ENCODE results near the gene BCDIN3D.
"Not testable (repeated sequence)": the region's sequence is repeated elsewhere in the genome, so short reads cannot be mapped to it uniquely, and the experiment has no call there.

The BCDIN3D gene

DNA sequence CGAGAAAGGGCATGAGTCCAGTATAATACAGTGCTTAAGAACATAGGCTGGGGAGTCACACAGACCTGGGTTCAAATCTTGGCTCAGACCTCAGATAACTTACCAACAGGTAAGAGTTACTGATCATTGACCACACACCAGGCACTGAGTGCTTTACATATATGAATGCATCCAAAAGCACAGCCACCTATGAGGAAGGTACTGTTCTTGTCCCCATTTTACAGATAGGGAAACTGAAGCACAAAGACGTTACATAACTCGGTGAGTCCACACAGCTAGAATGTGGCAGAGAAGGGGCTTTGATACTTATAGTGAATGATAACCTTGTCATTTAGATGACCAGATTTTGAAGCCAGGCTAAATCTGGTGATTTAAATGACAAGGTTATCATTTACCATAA lies 33.2 kb upstream of the BCDIN3D start:
- no peak overlapping the region for H3K9ac ChIP-seq (ENCODE audit: low read depth in 1 of 2, low read length in 2 of 2)
- H3K27ac ChIP-seq (ENCODE audit: low read depth in 2 of 2, low read length in 2 of 2), result no peak overlapping the region
- peaks cover 0 to 5% of the 10 kb centered on the region in 2 donors for H3K9me3 ChIP-seq (ENCODE audit: control insufficient read depth in 2 of 2, low read length in 2 of 2)
- H3K27me3 ChIP-seq (ENCODE audit: control insufficient read depth in 2 of 2, insufficient read depth in 2 of 2, low read length in 2 of 2), result no peaks in the 10 kb centered on the region
- no peaks in the 10 kb centered on the region for H3K4me1 ChIP-seq (ENCODE audit: control insufficient read depth in 2 of 2, insufficient read depth in 2 of 2, low read length in 2 of 2)
- H3K36me3 ChIP-seq (ENCODE audit: control insufficient read depth in 2 of 2, insufficient read depth in 2 of 2, low read length in 2 of 2), result peaks cover 0 to 3% of the 10 kb centered on the region in 2 donors
- H3K4me3 ChIP-seq (ENCODE audit: low read length in 2 of 2), result no peak overlapping the region

DNA sequence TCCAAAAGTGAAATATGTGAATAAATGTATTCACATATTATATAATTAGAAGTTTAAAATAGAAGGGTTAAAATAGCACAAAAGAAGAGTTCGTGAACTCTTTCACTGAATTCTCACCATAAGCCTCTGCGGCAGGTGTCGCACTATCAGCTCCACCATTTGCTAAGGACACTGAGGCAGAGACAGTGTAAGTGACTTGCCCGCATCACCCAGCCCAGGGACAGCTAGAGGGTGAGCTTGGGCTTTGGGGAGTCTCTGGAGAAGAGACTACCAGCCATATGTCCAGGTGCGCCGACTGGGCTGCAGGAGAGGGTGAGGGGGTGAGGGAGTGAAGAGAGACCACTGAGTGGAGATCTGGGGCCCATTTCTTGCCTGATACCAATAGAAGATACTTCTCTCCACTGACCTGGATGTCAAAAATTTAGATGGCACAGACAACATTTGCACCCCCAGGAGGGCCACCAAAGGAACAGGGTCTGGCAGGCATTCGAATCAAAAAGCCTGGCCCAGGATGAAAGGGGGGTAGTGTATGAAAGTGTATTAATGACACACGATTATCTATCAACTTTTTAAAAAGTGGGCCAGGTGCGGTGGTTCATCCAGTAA lies 32.3 kb upstream of the BCDIN3D start:
- H3K9me3 ChIP-seq (ENCODE audit: control insufficient read depth in 2 of 2, low read length in 2 of 2), result peaks cover 0 to 4% of the 10 kb centered on the region in 2 donors
- H3K4me3 ChIP-seq (ENCODE audit: low read length in 2 of 2), result no peak overlapping the region
- H3K36me3 ChIP-seq (ENCODE audit: control insufficient read depth in 2 of 2, insufficient read depth in 2 of 2, low read length in 2 of 2), result peaks cover 0 to 3% of the 10 kb centered on the region in 2 donors
- no peaks in the 10 kb centered on the region for H3K4me1 ChIP-seq (ENCODE audit: control insufficient read depth in 2 of 2, insufficient read depth in 2 of 2, low read length in 2 of 2)
- no peaks in the 10 kb centered on the region for H3K27me3 ChIP-seq (ENCODE audit: control insufficient read depth in 2 of 2, insufficient read depth in 2 of 2, low read length in 2 of 2)
- no peak overlapping the region for H3K27ac ChIP-seq (ENCODE audit: low read depth in 2 of 2, low read length in 2 of 2)
- H3K9ac ChIP-seq (ENCODE audit: low read depth in 1 of 2, low read length in 2 of 2), result no peak overlapping the region

DNA sequence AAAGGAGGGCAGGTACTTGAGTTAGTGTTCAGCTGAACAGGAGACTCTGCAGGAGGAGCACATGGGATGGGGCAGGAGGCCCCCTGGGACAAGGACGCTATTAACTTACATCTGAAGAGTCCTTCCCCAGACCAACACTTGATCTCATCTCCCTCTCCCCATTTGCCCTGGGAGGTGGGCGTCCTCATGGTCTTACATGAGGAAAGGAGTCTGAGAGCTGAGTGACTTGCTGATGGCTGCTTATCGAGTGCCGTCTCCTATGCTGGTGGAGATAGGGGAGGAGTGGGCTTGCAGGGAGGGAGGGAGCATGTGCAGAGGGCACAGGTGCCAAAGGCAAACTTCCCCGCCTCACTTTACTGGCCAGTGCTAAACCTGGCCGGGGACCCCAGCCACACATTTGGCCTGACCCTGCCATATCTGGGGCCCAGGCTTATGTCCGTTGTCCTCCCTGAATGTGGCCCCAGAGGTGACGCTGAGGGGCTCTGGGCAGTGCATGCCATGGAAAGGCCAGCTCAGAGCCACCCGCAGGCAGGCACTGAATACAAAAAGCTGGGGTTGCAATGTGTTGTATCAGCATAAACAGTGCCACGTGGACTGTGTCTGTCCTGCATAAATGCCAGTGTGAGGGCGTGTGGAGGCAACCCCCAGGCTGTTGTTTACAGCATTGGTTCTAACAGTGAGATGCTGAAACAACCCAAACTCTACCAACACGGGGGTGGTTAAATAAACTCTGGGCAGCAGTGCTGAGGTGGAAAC lies 31.4 kb upstream of the BCDIN3D start:
- Histone ChIP-seq H3K4me1 (ENCODE audit: control insufficient read depth in 2 of 2, insufficient read depth in 2 of 2, low read length in 2 of 2) (no peaks in the 10 kb centered on the region), H3K27me3 (ENCODE audit: control insufficient read depth in 2 of 2, insufficient read depth in 2 of 2, low read length in 2 of 2) (no peaks in the 10 kb centered on the region), H3K36me3 (ENCODE audit: control insufficient read depth in 2 of 2, insufficient read depth in 2 of 2, low read length in 2 of 2) (peaks cover 0 to 3% of the 10 kb centered on the region in 2 donors), H3K9me3 (ENCODE audit: control insufficient read depth in 2 of 2, low read length in 2 of 2) (no peaks in the 10 kb centered on the region), H3K9ac (ENCODE audit: low read depth in 1 of 2, low read length in 2 of 2) (no peak overlapping the region), H3K4me3 (ENCODE audit: low read length in 2 of 2) (no peak overlapping the region), H3K27ac (ENCODE audit: low read depth in 2 of 2, low read length in 2 of 2) (no peak overlapping the region)

DNA sequence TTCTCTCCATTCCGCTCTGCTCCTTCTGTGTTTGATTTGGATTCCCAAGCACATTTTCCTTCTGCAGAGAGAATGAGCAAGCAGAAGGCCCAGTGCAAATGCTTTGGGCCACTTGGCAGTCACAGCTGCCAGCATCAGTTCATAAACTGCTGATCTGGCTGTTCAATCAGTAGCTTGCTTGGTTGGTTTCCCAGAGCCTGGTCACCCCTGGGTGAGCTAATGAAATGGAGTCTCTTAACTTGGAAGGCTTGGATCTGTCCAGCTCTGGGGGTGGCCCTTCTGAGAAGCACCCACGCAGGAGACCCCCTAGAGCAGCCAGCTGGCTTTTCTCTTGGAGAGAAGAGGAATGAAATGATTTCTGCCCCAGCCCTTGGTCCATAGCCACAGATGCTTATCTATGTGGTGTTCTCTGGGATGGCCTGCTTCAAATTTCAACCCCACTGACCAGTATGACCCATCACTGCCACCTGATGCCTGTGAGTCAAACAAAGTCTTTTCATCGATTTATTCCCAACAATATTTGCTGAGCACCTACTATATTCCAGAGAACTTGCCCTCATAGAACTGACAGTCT lies 30.5 kb upstream of the BCDIN3D start:
- H3K27me3 ChIP-seq (ENCODE audit: control insufficient read depth in 2 of 2, insufficient read depth in 2 of 2, low read length in 2 of 2), result no peaks in the 10 kb centered on the region
- H3K36me3 ChIP-seq (ENCODE audit: control insufficient read depth in 2 of 2, insufficient read depth in 2 of 2, low read length in 2 of 2), result peaks cover 0 to under 1% of the 10 kb centered on the region in 2 donors
- peaks cover 0 to 4% of the 10 kb centered on the region in 2 donors for H3K4me1 ChIP-seq (ENCODE audit: control insufficient read depth in 2 of 2, insufficient read depth in 2 of 2, low read length in 2 of 2)
- no peak overlapping the region for H3K9ac ChIP-seq (ENCODE audit: low read depth in 1 of 2, low read length in 2 of 2)
- no peak overlapping the region for H3K27ac ChIP-seq (ENCODE audit: low read depth in 2 of 2, low read length in 2 of 2)
- no peak overlapping the region for H3K4me3 ChIP-seq (ENCODE audit: low read length in 2 of 2)
- H3K9me3 ChIP-seq (ENCODE audit: control insufficient read depth in 2 of 2, low read length in 2 of 2), result no peaks in the 10 kb centered on the region

DNA sequence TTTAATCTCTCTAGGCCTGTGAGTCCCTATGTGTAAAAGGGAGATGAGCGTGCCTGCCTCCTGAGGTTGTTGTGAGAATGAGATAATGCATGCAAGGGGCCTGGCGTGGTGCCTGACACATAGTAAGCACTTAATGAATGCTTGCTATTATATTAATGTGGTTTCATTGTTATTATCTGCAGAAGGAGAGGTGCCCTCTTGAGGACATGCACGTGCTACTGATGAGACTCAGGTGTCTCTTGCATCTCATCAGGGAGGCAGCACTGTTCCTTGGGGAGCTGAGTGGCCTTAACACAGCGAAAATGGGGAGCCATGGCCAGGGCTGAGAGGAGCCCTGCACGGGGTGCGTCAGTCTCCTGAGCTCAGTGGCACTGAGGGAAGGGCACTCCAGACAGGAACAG lies 29.9 kb upstream of the BCDIN3D start:
- no peaks in the 10 kb centered on the region for H3K36me3 ChIP-seq (ENCODE audit: control insufficient read depth in 2 of 2, insufficient read depth in 2 of 2, low read length in 2 of 2)
- H3K9ac ChIP-seq (ENCODE audit: low read depth in 1 of 2, low read length in 2 of 2), result no peak overlapping the region
- no peak overlapping the region for H3K4me3 ChIP-seq (ENCODE audit: low read length in 2 of 2)
- H3K27me3 ChIP-seq (ENCODE audit: control insufficient read depth in 2 of 2, insufficient read depth in 2 of 2, low read length in 2 of 2), result no peaks in the 10 kb centered on the region
- peaks cover 3 to 5% of the 10 kb centered on the region in 2 donors for H3K4me1 ChIP-seq (ENCODE audit: control insufficient read depth in 2 of 2, insufficient read depth in 2 of 2, low read length in 2 of 2)
- H3K27ac ChIP-seq (ENCODE audit: low read depth in 2 of 2, low read length in 2 of 2), result no peak overlapping the region
- H3K9me3 ChIP-seq (ENCODE audit: control insufficient read depth in 2 of 2, low read length in 2 of 2), result no peaks in the 10 kb centered on the region

DNA sequence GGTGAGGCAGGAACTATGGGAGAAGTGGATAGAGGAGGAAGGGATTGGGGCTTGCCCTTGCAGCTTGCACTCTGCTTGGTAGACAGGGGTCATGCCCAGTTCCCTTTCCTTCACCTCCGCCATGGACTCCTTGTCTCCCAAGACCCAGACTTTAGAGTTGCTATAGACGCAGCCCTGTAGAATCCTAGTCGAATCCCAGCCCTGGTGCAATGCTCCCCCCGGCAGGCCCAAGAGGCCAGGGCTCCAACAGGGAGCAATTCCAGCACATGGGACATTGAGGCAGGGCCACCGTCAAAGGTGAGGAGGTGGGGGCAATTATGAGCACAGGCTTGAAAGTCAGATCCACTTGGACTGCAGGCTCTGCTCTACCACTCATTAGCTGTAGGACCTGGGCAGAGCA lies 29.5 kb upstream of the BCDIN3D start:
- Histone ChIP-seq H3K9ac (ENCODE audit: low read depth in 1 of 2, low read length in 2 of 2) (no peak overlapping the region), H3K36me3 (ENCODE audit: control insufficient read depth in 2 of 2, insufficient read depth in 2 of 2, low read length in 2 of 2) (no peaks in the 10 kb centered on the region)

DNA sequence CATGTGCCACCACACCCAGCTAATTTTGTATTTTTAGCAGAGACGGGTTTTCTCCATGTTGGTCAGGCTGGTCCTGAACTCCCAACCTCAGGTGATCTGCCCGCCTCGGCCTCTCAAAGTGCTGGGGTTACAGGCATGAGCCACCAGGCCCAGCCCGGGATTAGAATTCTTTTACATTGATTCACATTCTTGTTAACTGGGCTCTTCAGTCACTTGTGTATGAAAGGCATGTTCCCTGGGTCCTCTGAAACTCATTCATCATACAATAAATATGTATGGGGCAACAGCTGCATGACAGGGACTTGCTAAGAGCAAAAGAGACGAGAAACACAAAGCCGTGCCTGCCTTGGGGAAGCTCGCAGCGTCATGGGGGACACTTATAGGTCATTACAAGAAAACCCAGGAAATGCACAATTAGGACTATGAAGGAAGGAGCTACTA lies 28.9 kb upstream of the BCDIN3D start:
- peaks cover 6 to 12% of the 10 kb centered on the region in 2 donors for H3K4me1 ChIP-seq (ENCODE audit: control insufficient read depth in 2 of 2, insufficient read depth in 2 of 2, low read length in 2 of 2)
- H3K9me3 ChIP-seq (ENCODE audit: control insufficient read depth in 2 of 2, low read length in 2 of 2); H3K27me3 ChIP-seq (ENCODE audit: control insufficient read depth in 2 of 2, insufficient read depth in 2 of 2, low read length in 2 of 2); H3K9ac ChIP-seq (ENCODE audit: low read depth in 1 of 2, low read length in 2 of 2); H3K27ac ChIP-seq (ENCODE audit: low read depth in 2 of 2, low read length in 2 of 2); H3K36me3 ChIP-seq (ENCODE audit: control insufficient read depth in 2 of 2, insufficient read depth in 2 of 2, low read length in 2 of 2); H3K4me3 ChIP-seq (ENCODE audit: low read length in 2 of 2): not testable (repeated sequence)

More for the DNA sequence above, 29.5 kb upstream of the BCDIN3D start:
- no peak overlapping the region for H3K4me3 ChIP-seq (ENCODE audit: low read length in 2 of 2)
- no peaks in the 10 kb centered on the region for H3K27me3 ChIP-seq (ENCODE audit: control insufficient read depth in 2 of 2, insufficient read depth in 2 of 2, low read length in 2 of 2)
- H3K27ac ChIP-seq (ENCODE audit: low read depth in 2 of 2, low read length in 2 of 2), result no peak overlapping the region
- H3K9me3 ChIP-seq (ENCODE audit: control insufficient read depth in 2 of 2, low read length in 2 of 2), result no peaks in the 10 kb centered on the region
- peaks cover 6 to 9% of the 10 kb centered on the region in 2 donors for H3K4me1 ChIP-seq (ENCODE audit: control insufficient read depth in 2 of 2, insufficient read depth in 2 of 2, low read length in 2 of 2)

DNA sequence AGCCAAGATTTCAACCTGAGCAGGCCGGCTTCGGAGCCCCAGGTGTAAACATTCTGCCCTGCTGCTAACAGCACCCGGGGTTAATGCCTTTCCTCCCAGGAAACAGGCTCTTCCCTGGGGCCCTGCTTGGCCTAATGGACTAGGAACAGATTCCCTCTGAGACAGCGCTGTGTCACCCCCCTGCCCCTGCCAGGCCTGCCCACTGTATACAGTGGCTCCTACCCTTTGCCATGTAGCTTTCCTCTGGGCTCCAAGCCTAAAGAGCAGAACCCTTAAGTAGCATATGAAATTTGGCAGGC lies 28.3 kb upstream of the BCDIN3D start:
- no peak overlapping the region for H3K9ac ChIP-seq (ENCODE audit: low read depth in 1 of 2, low read length in 2 of 2)
- no peak overlapping the region for H3K27ac ChIP-seq (ENCODE audit: low read depth in 2 of 2, low read length in 2 of 2)
- H3K4me3 ChIP-seq (ENCODE audit: low read length in 2 of 2), result no peak overlapping the region
- H3K36me3 ChIP-seq (ENCODE audit: control insufficient read depth in 2 of 2, insufficient read depth in 2 of 2, low read length in 2 of 2), result no peaks in the 10 kb centered on the region
- H3K27me3 ChIP-seq (ENCODE audit: control insufficient read depth in 2 of 2, insufficient read depth in 2 of 2, low read length in 2 of 2), result no peaks in the 10 kb centered on the region
- no peaks in the 10 kb centered on the region for H3K9me3 ChIP-seq (ENCODE audit: control insufficient read depth in 2 of 2, low read length in 2 of 2)
- peaks cover 6 to 12% of the 10 kb centered on the region in 2 donors for H3K4me1 ChIP-seq (ENCODE audit: control insufficient read depth in 2 of 2, insufficient read depth in 2 of 2, low read length in 2 of 2)

DNA sequence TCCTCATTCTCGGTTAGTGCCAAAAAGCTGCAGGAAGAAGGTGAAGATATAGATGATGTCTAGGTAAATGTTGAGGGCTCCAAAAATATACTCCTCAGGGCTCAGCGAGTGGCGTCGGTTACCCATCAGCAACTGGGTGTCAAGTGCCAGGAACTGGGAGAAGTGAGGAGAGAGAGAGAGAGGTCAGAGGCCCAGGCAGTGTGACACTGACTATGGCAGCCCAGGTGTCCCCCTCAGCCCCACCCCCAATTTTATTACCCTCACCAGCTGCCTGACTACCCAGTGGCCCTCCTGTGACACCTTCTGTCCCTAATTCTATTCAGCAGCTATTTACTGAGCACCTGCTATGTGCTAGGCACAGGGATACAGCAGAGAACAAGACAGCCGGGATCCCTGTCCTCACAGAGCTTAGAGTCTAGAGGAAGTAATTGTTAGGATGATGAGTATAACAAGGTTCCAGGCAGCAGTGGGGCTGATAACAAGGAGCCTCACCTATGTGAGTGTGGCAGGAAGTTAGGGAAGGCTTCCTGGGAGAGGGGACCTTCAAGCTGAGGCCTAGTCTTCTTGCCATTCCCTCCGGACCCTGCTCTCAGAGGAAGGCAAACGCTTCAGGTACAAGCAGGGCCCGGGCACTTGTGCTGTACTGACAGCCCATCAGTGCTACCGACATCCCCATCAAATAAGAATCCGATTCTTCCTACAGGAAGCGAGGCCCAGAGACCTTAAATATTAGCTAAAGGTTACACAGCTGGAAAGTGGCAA lies 27.8 kb upstream of the BCDIN3D start:
- Histone ChIP-seq H3K4me3 (ENCODE audit: low read length in 2 of 2) (no peak overlapping the region), H3K27me3 (ENCODE audit: control insufficient read depth in 2 of 2, insufficient read depth in 2 of 2, low read length in 2 of 2) (no peaks in the 10 kb centered on the region), H3K4me1 (ENCODE audit: control insufficient read depth in 2 of 2, insufficient read depth in 2 of 2, low read length in 2 of 2) (peaks cover 6 to 12% of the 10 kb centered on the region in 2 donors), H3K27ac (ENCODE audit: low read depth in 2 of 2, low read length in 2 of 2) (no peak overlapping the region), H3K9ac (ENCODE audit: low read depth in 1 of 2, low read length in 2 of 2) (no peak overlapping the region), H3K36me3 (ENCODE audit: control insufficient read depth in 2 of 2, insufficient read depth in 2 of 2, low read length in 2 of 2) (no peaks in the 10 kb centered on the region), H3K9me3 (ENCODE audit: control insufficient read depth in 2 of 2, low read length in 2 of 2) (no peaks in the 10 kb centered on the region)
